Stimulated activated CD8-positive, alpha-beta memory T cell treated with anti-CD3 and anti-CD28 coated beads, Interleukin-4, amount 100 ng/mL, for 4 hours (primary cell): ENCODE results near the gene IFI27.

Experiments
- DNase-seq, 2 donors: peaks; one replicate each; pipeline ENCODE4 v3.0.0-alpha.2; 2020; ENCODE audit warnings: low read depth in 2 of 2, low spot score in 1 of 2

IFI27 gene

DNA sequence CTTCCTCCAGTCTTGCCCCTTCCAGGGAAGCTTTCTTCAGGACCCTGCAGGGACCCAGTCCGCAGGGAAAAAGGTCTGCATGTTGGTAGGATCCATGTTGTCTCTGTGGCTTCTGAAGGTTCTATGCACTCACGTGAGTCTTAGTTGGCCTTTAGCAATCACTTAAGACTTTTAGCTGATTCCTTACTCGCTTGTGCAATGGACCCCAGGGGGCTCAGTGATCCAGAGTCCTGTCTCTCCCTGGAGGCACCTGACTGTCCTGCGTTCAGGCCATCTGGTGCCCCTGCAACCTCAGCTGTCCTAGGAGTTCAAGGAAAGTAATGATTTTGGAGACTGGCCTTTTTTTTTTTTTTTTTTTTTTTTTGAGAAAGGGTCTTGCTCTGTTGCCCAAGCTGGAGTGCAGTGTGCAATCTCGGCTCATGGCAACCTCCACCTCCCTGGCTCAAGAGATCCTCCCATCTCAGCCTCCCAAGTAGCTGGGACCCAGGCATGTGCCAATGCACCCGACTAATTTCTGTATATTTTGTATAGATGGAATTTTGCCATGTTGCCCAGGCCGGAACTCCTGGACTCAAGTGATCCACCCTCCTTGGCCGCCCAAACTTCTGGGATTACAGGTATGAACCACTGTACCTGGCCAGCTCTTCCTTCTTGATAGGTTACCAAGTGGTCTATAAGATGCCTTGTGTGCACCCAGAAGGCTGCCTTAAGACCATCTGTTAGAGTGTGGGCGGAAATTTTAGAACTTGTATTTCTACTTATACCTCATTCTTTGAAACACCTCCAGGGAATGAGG lies 14.2 kb downstream of the IFI27 start:
- no peak for DNase-seq

GRCh38 chr14:94125659-94126418 lies 15.3 kb downstream of the IFI27 start:
- DNase-seq, result no peak

- no peak for DNase-seq
Observed at GRCh38 chr14:94126419-94126677, 15.8 kb downstream of the IFI27 start.

DNA sequence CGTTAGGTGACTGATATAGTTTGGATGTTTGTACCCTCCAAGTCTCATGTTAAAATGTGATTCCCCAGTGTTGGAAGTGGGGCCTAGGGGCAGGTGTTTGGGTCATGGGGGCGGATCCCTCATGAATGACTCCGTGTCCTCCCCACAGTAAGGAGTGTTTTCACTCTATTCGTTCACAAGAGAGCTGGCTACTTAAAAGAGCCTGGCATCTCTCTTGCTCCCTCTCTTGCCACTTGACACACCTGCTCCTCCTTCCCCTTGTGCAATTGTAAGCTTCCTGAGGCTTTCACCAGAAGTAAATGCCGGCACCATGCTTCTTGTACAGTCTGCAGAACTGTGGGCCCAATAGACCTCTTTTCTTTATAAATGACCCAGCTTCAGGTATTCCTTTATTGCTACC lies 16.3 kb downstream of the IFI27 start:
- DNase-seq, result no peak

DNA sequence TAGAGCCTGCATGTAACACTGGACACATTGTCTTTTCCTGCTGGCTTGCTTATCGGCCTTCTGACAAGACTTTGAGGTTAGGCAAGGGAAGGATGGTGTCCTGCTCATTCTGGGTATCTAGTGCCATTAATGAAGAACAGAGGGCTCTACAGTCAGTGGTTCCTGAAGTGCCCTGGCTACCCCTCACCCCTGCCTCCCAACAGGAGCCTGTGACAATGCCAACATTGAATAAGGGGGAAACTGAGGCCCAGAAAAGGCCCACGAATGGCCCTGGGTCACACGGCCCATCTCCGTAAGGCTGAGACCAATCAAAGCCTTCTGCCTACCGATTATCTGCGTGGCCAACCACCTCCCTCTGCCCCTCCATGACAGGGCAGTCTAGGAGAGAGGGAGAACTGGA lies 16.8 kb downstream of the IFI27 start:
- no peak for DNase-seq

- no peak for DNase-seq
Observed at GRCh38 chr14:94128216-94128839, 17.8 kb downstream of the IFI27 start.

GRCh38 chr14:94129111-94129757 lies 18.7 kb downstream of the IFI27 start, which contains the start of gene IFI27L2:
IFI27L2 (minus strand) TSS chr14:94129604; CDS start chr14:94129564, 40 bp downstream.
- peak; percentile 10 to 27 for DNase-seq

- no peak for DNase-seq
Observed at GRCh38 chr14:94129758-94130414, 19.4 kb downstream of the IFI27 start.

- DNase-seq, result peak in 1 of 2 donors; percentile 17
Observed at GRCh38 chr14:94132285-94132887, 21.9 kb downstream of the IFI27 start.

GRCh38 chr14:94135476-94135875 lies 24.9 kb downstream of the IFI27 start:
- no peak for DNase-seq

- DNase-seq, result peak; percentile 62 to 88
Observed at GRCh38 chr14:94136575-94137331, 26.2 kb downstream of the IFI27 start.

DNA sequence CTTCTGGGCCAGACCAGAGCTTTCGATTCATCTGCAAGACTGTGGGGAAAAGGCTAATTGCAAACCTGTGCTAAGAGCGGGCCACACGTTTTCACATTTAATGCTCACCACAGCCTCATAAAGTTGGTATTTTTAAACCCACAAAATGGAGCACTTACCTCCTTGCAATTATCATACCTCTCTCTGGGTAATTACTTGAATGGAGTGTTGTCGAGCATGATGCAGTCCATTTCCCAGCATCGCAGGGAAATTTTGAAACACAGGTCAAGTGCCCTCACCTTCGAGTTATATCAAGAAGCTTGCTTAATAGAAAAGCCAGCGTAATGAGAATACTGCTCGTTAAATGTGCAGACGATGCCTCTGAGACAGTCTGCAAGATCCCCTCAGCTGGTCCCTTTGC lies 27.7 kb downstream of the IFI27 start:
- DNase-seq, result no peak

- DNase-seq, result no peak
Observed at GRCh38 chr14:94139006-94139405, 28.5 kb downstream of the IFI27 start.

DNA sequence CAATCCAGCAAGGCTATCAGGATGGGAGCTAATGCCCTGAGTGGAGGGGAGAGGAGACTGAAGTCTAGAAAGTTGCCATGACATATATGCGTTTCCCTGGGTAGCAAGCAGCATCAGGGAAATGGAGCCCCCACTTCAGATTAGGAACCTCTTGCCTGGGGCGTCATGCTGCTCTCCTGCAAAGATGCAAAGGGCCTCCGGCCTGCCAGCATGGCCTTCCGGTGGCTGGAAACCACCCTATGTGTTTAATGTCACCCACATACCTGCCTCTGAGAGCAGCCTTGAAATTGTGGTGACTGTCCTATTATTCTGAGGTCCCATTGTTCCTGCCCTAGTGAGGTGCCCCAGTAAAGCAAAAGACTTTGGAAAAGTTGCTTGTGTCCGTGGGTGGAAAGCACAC lies 28.9 kb downstream of the IFI27 start:
- DNase-seq, result no peak

GRCh38 chr14:94142247-94142646 lies 31.7 kb downstream of the IFI27 start:
- DNase-seq, result no peak

GRCh38 chr14:94142836-94143235 lies 32.3 kb downstream of the IFI27 start:
- no peak for DNase-seq

GRCh38 chr14:94143239-94143638 lies 32.7 kb downstream of the IFI27 start:
- DNase-seq, result no peak

DNA sequence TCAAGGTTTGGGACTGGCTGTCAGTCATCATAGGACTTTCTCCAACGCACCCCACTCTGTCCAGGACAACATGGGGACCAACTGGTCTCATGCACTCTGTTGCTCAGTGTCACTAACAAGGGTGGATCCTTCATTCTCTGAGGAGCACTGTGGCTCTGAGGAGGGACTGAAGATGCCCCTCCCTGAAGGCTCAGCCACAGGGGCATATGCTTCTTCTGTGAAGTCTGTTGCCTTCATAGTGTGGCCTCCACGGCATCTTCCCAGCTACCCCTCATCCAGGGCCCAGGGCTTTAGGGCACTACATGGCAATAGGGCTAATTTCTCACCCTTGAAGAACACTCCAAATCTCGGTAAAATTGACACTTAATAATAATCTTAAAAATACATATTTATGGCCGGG lies 33.2 kb downstream of the IFI27 start:
- DNase-seq, result no peak

GRCh38 chr14:94144765-94145164 lies 34.2 kb downstream of the IFI27 start:
- no peak for DNase-seq

GRCh38 chr14:94145902-94146527 lies 35.5 kb downstream of the IFI27 start:
- no peak for DNase-seq
